ENCODE data around the gene KCNE3. TPM values are rescaled to one million over a fixed set of nuclear protein-coding genes. Genes with fewer than 3 reads are reported as not detected.

The KCNE3 gene
- total RNA-seq, 1 experiment from 2014 or later: not detected

- Histone ChIP-seq H3K79me2 (ENCODE audit: low read length) (no peaks in the 10 kb centered on the region), H2AFZ (ENCODE audit: low read length) (peak overlapping the region; percentile 40; the same call in 1 of the 2 replicates)
Observed at GRCh38 chr11:74478877-74479731, 11.8 kb upstream of the KCNE3 start.

GRCh38 chr11:74476536-74476935 lies 9.2 kb upstream of the KCNE3 start:
- Histone ChIP-seq H3K9me3 (ENCODE audit: low read length) (no peaks in the 10 kb centered on the region), H3K4me3 (ENCODE audit: low read length) (no peak overlapping the region), H3K27me3 (ENCODE audit: low read length) (no peaks in the 10 kb centered on the region), H2AFZ (ENCODE audit: low read length) (no peak overlapping the region), H3K4me2 (ENCODE audit: low read depth, low read length, poor library complexity, severe bottlenecking) (no peak overlapping the region), H3K27ac (ENCODE audit: low read length) (no peak overlapping the region), H3K4me1 (ENCODE audit: low read length) (peaks cover 4% of the 10 kb centered on the region; the same call in 1 of the 2 replicates), H3K79me2 (ENCODE audit: low read length) (no peaks in the 10 kb centered on the region), H4K20me1 (ENCODE audit: insufficient read depth, low read depth, low read length) (no peaks in the 10 kb centered on the region), H3K9ac (ENCODE audit: low read length) (no peak overlapping the region), H3K9me2 (replicated peaks; ENCODE audit: insufficient read depth, low read length) (no peaks in the 10 kb centered on the region), H3K36me3 (ENCODE audit: insufficient read depth, low read length) (no peaks in the 10 kb centered on the region)
- DNase-seq: no peak

More at GRCh38 chr11:74478877-74479731, 11.8 kb upstream of the KCNE3 start:
- Histone ChIP-seq H4K20me1 (ENCODE audit: insufficient read depth, low read depth, low read length) (no peaks in the 10 kb centered on the region), H3K9me3 (ENCODE audit: low read length) (no peaks in the 10 kb centered on the region), H3K4me3 (ENCODE audit: low read length) (no peak overlapping the region), H3K27ac (ENCODE audit: low read length) (no peak overlapping the region), H3K4me1 (ENCODE audit: low read length) (peaks cover 4% of the 10 kb centered on the region; the same call in 1 of the 2 replicates), H3K9ac (ENCODE audit: low read length) (no peak overlapping the region), H3K27me3 (ENCODE audit: low read length) (no peaks in the 10 kb centered on the region), H3K9me2 (replicated peaks; ENCODE audit: insufficient read depth, low read length) (no peaks in the 10 kb centered on the region), H3K36me3 (ENCODE audit: insufficient read depth, low read length) (no peaks in the 10 kb centered on the region), H3K4me2 (ENCODE audit: low read depth, low read length, poor library complexity, severe bottlenecking) (no peak overlapping the region)
- no peak for DNase-seq

GRCh38 chr11:74474316-74474715 lies 7.0 kb upstream of the KCNE3 start:
- Histone ChIP-seq H3K9me2 (replicated peaks; ENCODE audit: insufficient read depth, low read length) (no peaks in the 10 kb centered on the region), H3K36me3 (ENCODE audit: insufficient read depth, low read length) (no peaks in the 10 kb centered on the region), H3K27ac (ENCODE audit: low read length) (no peak overlapping the region), H3K9ac (ENCODE audit: low read length) (no peak overlapping the region), H4K20me1 (ENCODE audit: insufficient read depth, low read depth, low read length) (no peaks in the 10 kb centered on the region), H3K27me3 (ENCODE audit: low read length) (no peaks in the 10 kb centered on the region), H3K4me1 (ENCODE audit: low read length) (peaks cover 2% of the 10 kb centered on the region; the same call in 1 of the 2 replicates), H3K9me3 (ENCODE audit: low read length) (no peaks in the 10 kb centered on the region), H2AFZ (ENCODE audit: low read length) (no peak overlapping the region), H3K79me2 (ENCODE audit: low read length) (no peaks in the 10 kb centered on the region), H3K4me3 (ENCODE audit: low read length) (no peak overlapping the region), H3K4me2 (ENCODE audit: low read depth, low read length, poor library complexity, severe bottlenecking) (no peak overlapping the region)
- DNase-seq: no peak

- Histone ChIP-seq H3K36me3 (ENCODE audit: insufficient read depth, low read length) (no peaks in the 10 kb centered on the region), H3K27ac (ENCODE audit: low read length) (no peak overlapping the region), H3K79me2 (ENCODE audit: low read length) (no peaks in the 10 kb centered on the region), H4K20me1 (ENCODE audit: insufficient read depth, low read depth, low read length) (no peaks in the 10 kb centered on the region), H3K4me3 (ENCODE audit: low read length) (no peak overlapping the region), H3K9ac (ENCODE audit: low read length) (no peak overlapping the region), H3K27me3 (ENCODE audit: low read length) (no peaks in the 10 kb centered on the region), H3K9me2 (replicated peaks; ENCODE audit: insufficient read depth, low read length) (no peaks in the 10 kb centered on the region), H2AFZ (ENCODE audit: low read length) (no peak overlapping the region), H3K4me2 (ENCODE audit: low read depth, low read length, poor library complexity, severe bottlenecking) (no peak overlapping the region), H3K4me1 (ENCODE audit: low read length) (no peaks in the 10 kb centered on the region), H3K9me3 (ENCODE audit: low read length) (no peaks in the 10 kb centered on the region)
- DNase-seq: no peak
Observed at GRCh38 chr11:74473382-74474173, 6.2 kb upstream of the KCNE3 start.

GRCh38 chr11:74471668-74472429 lies 4.5 kb upstream of the KCNE3 start:
- H2AFZ ChIP-seq (ENCODE audit: low read length): no peak overlapping the region
- no peak for DNase-seq
- H3K36me3 ChIP-seq (ENCODE audit: insufficient read depth, low read length): no peaks in the 10 kb centered on the region
- H3K9me3 ChIP-seq (ENCODE audit: low read length): no peaks in the 10 kb centered on the region
- no peak overlapping the region for H3K4me2 ChIP-seq (ENCODE audit: low read depth, low read length, poor library complexity, severe bottlenecking)
- no peak overlapping the region for H3K9ac ChIP-seq (ENCODE audit: low read length)
- no peaks in the 10 kb centered on the region for H3K27me3 ChIP-seq (ENCODE audit: low read length)
- no peaks in the 10 kb centered on the region for H3K9me2 ChIP-seq (replicated peaks; ENCODE audit: insufficient read depth, low read length)
- H4K20me1 ChIP-seq (ENCODE audit: insufficient read depth, low read depth, low read length): no peaks in the 10 kb centered on the region
- no peak overlapping the region for H3K27ac ChIP-seq (ENCODE audit: low read length)
- no peaks in the 10 kb centered on the region for H3K4me1 ChIP-seq (ENCODE audit: low read length)
- no peaks in the 10 kb centered on the region for H3K79me2 ChIP-seq (ENCODE audit: low read length)
- H3K4me3 ChIP-seq (ENCODE audit: low read length): no peak overlapping the region

- no peaks in the 10 kb centered on the region for H3K9me3 ChIP-seq (ENCODE audit: low read length)
- H3K79me2 ChIP-seq (ENCODE audit: low read length): no peaks in the 10 kb centered on the region
- no peaks in the 10 kb centered on the region for H3K36me3 ChIP-seq (ENCODE audit: insufficient read depth, low read length)
- H3K27ac ChIP-seq (ENCODE audit: low read length): no peak overlapping the region
- no peak for DNase-seq
- H3K27me3 ChIP-seq (ENCODE audit: low read length): no peaks in the 10 kb centered on the region
- H3K4me3 ChIP-seq (ENCODE audit: low read length): no peak overlapping the region
- no peak overlapping the region for H3K9ac ChIP-seq (ENCODE audit: low read length)
- H3K4me1 ChIP-seq (ENCODE audit: low read length): peaks cover 5% of the 10 kb centered on the region
- H4K20me1 ChIP-seq (ENCODE audit: insufficient read depth, low read depth, low read length): no peaks in the 10 kb centered on the region
- no peaks in the 10 kb centered on the region for H3K9me2 ChIP-seq (replicated peaks; ENCODE audit: insufficient read depth, low read length)
- H2AFZ ChIP-seq (ENCODE audit: low read length): no peak overlapping the region
- H3K4me2 ChIP-seq (ENCODE audit: low read depth, low read length, poor library complexity, severe bottlenecking): no peak overlapping the region
Observed at GRCh38 chr11:74471037-74471436, 3.7 kb upstream of the KCNE3 start.

- H3K27ac ChIP-seq (ENCODE audit: low read length): no peak overlapping the region
- DNase-seq: no peak
Observed at GRCh38 chr11:74470526-74470925, 3.2 kb upstream of the KCNE3 start.

GRCh38 chr11:74468936-74469335 lies 1.6 kb upstream of the KCNE3 start:
- no peak overlapping the region for H3K9ac ChIP-seq (ENCODE audit: low read length)

More at GRCh38 chr11:74470526-74470925, 3.2 kb upstream of the KCNE3 start:
- H3K4me3 ChIP-seq (ENCODE audit: low read length): no peak overlapping the region
- H3K27me3 ChIP-seq (ENCODE audit: low read length): no peaks in the 10 kb centered on the region
- no peaks in the 10 kb centered on the region for H3K9me2 ChIP-seq (replicated peaks; ENCODE audit: insufficient read depth, low read length)
- H4K20me1 ChIP-seq (ENCODE audit: insufficient read depth, low read depth, low read length): no peaks in the 10 kb centered on the region
- H3K9me3 ChIP-seq (ENCODE audit: low read length): no peaks in the 10 kb centered on the region
- no peak overlapping the region for H3K4me2 ChIP-seq (ENCODE audit: low read depth, low read length, poor library complexity, severe bottlenecking)
- no peaks in the 10 kb centered on the region for H3K36me3 ChIP-seq (ENCODE audit: insufficient read depth, low read length)
- H3K79me2 ChIP-seq (ENCODE audit: low read length): no peaks in the 10 kb centered on the region
- no peak overlapping the region for H3K9ac ChIP-seq (ENCODE audit: low read length)
- no peak overlapping the region for H2AFZ ChIP-seq (ENCODE audit: low read length)
- H3K4me1 ChIP-seq (ENCODE audit: low read length): peaks cover 6% of the 10 kb centered on the region

More at GRCh38 chr11:74468936-74469335, 1.6 kb upstream of the KCNE3 start:
- Histone ChIP-seq H3K4me1 (ENCODE audit: low read length) (peaks cover 6% of the 10 kb centered on the region), H2AFZ (ENCODE audit: low read length) (no peak overlapping the region), H3K27me3 (ENCODE audit: low read length) (no peaks in the 10 kb centered on the region), H3K4me3 (ENCODE audit: low read length) (no peak overlapping the region), H3K9me2 (replicated peaks; ENCODE audit: insufficient read depth, low read length) (no peaks in the 10 kb centered on the region), H3K27ac (ENCODE audit: low read length) (no peak overlapping the region), H3K4me2 (ENCODE audit: low read depth, low read length, poor library complexity, severe bottlenecking) (no peak overlapping the region), H3K79me2 (ENCODE audit: low read length) (no peaks in the 10 kb centered on the region), H3K36me3 (ENCODE audit: insufficient read depth, low read length) (no peaks in the 10 kb centered on the region), H3K9me3 (ENCODE audit: low read length) (no peaks in the 10 kb centered on the region), H4K20me1 (ENCODE audit: insufficient read depth, low read depth, low read length) (no peaks in the 10 kb centered on the region)
- no peak for DNase-seq

All from Karpas-422 (cell line).